Fibroblast of lung (primary cell): ENCODE data around the gene PSMB11. TPM values are rescaled to one million over a fixed set of nuclear protein-coding genes. Genes with fewer than 3 reads are reported as not detected.

Experiments
- DNase-seq, 2 donors: peaks; one replicate each; pipeline versions ENCODE4 v3.0.0 to v3.0.0-alpha.2; 2010; ENCODE audit warnings: low read depth in 2 of 2
- H2AFZ ChIP-seq: 2 replicates; pipeline ENCODE4 v1.5.1; 2012; ENCODE audit warnings: low read length, control low read depth, inconsistent platforms
- H3K27ac ChIP-seq: 2 replicates; pipeline ENCODE4 v1.5.1; 2011; ENCODE audit warnings: low read length, control low read depth; ENCODE audit not compliant: insufficient read depth
- H3K27me3 ChIP-seq: 2 replicates; pipeline ENCODE4 v1.5.1; 2011; ENCODE audit warnings: mild to moderate bottlenecking, low read length; ENCODE audit not compliant: control insufficient read depth, insufficient read depth
- H3K36me3 ChIP-seq: 2 replicates; pipeline ENCODE4 v1.5.1; 2011; ENCODE audit warnings: low read length; ENCODE audit not compliant: control insufficient read depth, insufficient read depth
- H3K4me1 ChIP-seq: 2 replicates; pipeline ENCODE4 v1.5.1; 2011; ENCODE audit warnings: low read length; ENCODE audit not compliant: control insufficient read depth, insufficient read depth; ENCODE audit errors: extremely low read depth
- H3K4me2 ChIP-seq: 2 replicates; pipeline ENCODE4 v1.5.1; 2011; ENCODE audit warnings: low read length, control low read depth; ENCODE audit not compliant: insufficient read depth; ENCODE audit errors: extremely low read depth
- H3K4me3 ChIP-seq, 4 experiments: fragments of 200-600 bp in 1 of 4; sonication (generic) in 1 of 4; replicated peaks in 1 of 4; 2 replicates each; pipeline ENCODE4 v1.5.1; 2011 to 2016; ENCODE audit warnings: low read length in 4 of 4, low read depth in 3 of 4, mild to moderate bottlenecking in 3 of 4, control low read depth in 2 of 4, inconsistent platforms in 1 of 4, mixed read lengths in 1 of 4; ENCODE audit not compliant: insufficient read depth in 1 of 4; ENCODE audit errors: control extremely low read depth in 1 of 4
- H3K79me2 ChIP-seq: 2 replicates; pipeline ENCODE4 v1.5.1; 2012; ENCODE audit warnings: mild to moderate bottlenecking, low read length, inconsistent platforms; ENCODE audit not compliant: control insufficient read depth, insufficient read depth
- H3K9ac ChIP-seq: 2 replicates; pipeline ENCODE4 v1.5.1; 2011; ENCODE audit warnings: mild to moderate bottlenecking, low read length, control low read depth; ENCODE audit not compliant: insufficient read depth
- H3K9me3 ChIP-seq: 2 replicates; pipeline ENCODE4 v1.5.1; 2012; ENCODE audit warnings: low read depth, low read length; ENCODE audit not compliant: control insufficient read depth, insufficient read depth
- H4K20me1 ChIP-seq: 2 replicates; pipeline ENCODE4 v1.5.1; 2011; ENCODE audit warnings: low read length; ENCODE audit not compliant: control insufficient read depth, insufficient read depth; ENCODE audit errors: extremely low read depth
- CTCF ChIP-seq, 2 donors: IDR thresholded peaks in 1 of 2; conservative IDR thresholded peaks in 1 of 2; 1 replicate in 1 of 2; 2 replicates in 1 of 2; pipeline ENCODE4 v1.5.1; 2011 to 2012; ENCODE audit warnings: low read length in 2 of 2, control low read depth in 1 of 2, inconsistent platforms in 1 of 2, low read depth in 1 of 2, mild to moderate bottlenecking in 1 of 2
- EZH2 ChIP-seq: IDR thresholded peaks from 2 replicates; pipeline ENCODE4 v1.5.1; 2012; ENCODE audit warnings: low read length, control low read depth, mild to moderate bottlenecking; ENCODE audit errors: missing control alignments
- polyA plus RNA-seq, 2 donors: library from polyadenylated mRNA; depleted of rRNA in 1 of 2; stranded (reverse) in 1 of 2; unstranded in 1 of 2; fragments of >200 nt; gene quantifications; 2 replicates each; pipeline ENCODE4 v1.2.1, GENCODE V29; 2011 to 2012; ENCODE audit warnings: missing spikeins in 1 of 2
- total RNA-seq: library from RNA; depleted of rRNA; stranded (reverse); fragments of >200 nt; gene quantifications from 2 replicates; pipeline ENCODE4 v1.2.1, GENCODE V29; 2014

The PSMB11 gene
- total and polyA plus RNA-seq, 2 donors (not counting 1 experiment from before 2014, with no cell fraction given), result under 0.01 TPM; not detected in 1

- Histone ChIP-seq H3K4me3 (no peak overlapping the region), H3K9ac (no peak overlapping the region), H3K79me2 (no peaks in the 10 kb centered on the region), H3K9me3 (no peaks in the 10 kb centered on the region), H3K4me1 (no peaks in the 10 kb centered on the region), H2AFZ (no peak overlapping the region), H3K27ac (no peak overlapping the region), H3K4me2 (no peak overlapping the region), H3K27me3 (no peaks in the 10 kb centered on the region), H4K20me1 (no peaks in the 10 kb centered on the region), H3K36me3 (no peaks in the 10 kb centered on the region)
- DNase-seq, result no peak
- TF ChIP-seq CTCF (conservative IDR thresholded peaks at IDR 0.05 in 1 of 2, IDR thresholded peaks at IDR 0.05 in 1 of 2; ENCODE audit: low read depth in 1 of 2, low read length in 2 of 2) (no peak), EZH2 (no peak)
Measured at GRCh38 chr14:23017091-23017490, 24.9 kb upstream of the PSMB11 start.

- H3K79me2 ChIP-seq, result no peaks in the 10 kb centered on the region
- H2AFZ ChIP-seq, result no peak overlapping the region
- no peaks in the 10 kb centered on the region for H4K20me1 ChIP-seq
- no peaks in the 10 kb centered on the region for H3K27me3 ChIP-seq
- H3K27ac ChIP-seq, result no peak overlapping the region
- H3K9ac ChIP-seq, result no peak overlapping the region
- no peak overlapping the region for H3K4me2 ChIP-seq
- no peak for TF ChIP-seq CTCF (conservative IDR thresholded peaks at IDR 0.05 in 1 of 2, IDR thresholded peaks at IDR 0.05 in 1 of 2; ENCODE audit: low read depth in 1 of 2, low read length in 2 of 2)
- no peak for TF ChIP-seq EZH2
- H3K9me3 ChIP-seq, result no peaks in the 10 kb centered on the region
- no peaks in the 10 kb centered on the region for H3K4me1 ChIP-seq
- no peaks in the 10 kb centered on the region for H3K36me3 ChIP-seq
- no peak for DNase-seq
- H3K4me3 ChIP-seq, result no peak overlapping the region
Measured at GRCh38 chr14:23018107-23018506, 23.9 kb upstream of the PSMB11 start.

- no peak overlapping the region for H2AFZ ChIP-seq
- H3K9ac ChIP-seq, result no peak overlapping the region
- TF ChIP-seq EZH2, result no peak
- TF ChIP-seq CTCF (conservative IDR thresholded peaks at IDR 0.05 in 1 of 2, IDR thresholded peaks at IDR 0.05 in 1 of 2; ENCODE audit: low read depth in 1 of 2, low read length in 2 of 2), result no peak
- DNase-seq, result no peak
- no peaks in the 10 kb centered on the region for H3K79me2 ChIP-seq
- H3K36me3 ChIP-seq, result no peaks in the 10 kb centered on the region
- no peak overlapping the region for H3K27ac ChIP-seq
- H3K4me3 ChIP-seq, result no peak overlapping the region
- H4K20me1 ChIP-seq, result no peaks in the 10 kb centered on the region
- H3K27me3 ChIP-seq, result no peaks in the 10 kb centered on the region
- H3K9me3 ChIP-seq, result no peaks in the 10 kb centered on the region
- H3K4me1 ChIP-seq, result no peaks in the 10 kb centered on the region
- H3K4me2 ChIP-seq, result no peak overlapping the region
Measured at GRCh38 chr14:23020143-23021128, 21.6 kb upstream of the PSMB11 start.
